K562 (cell line): Measurements from ENCODE around the gene DLG4. TPM values are rescaled to one million over a fixed set of nuclear protein-coding genes. Genes with fewer than 3 reads are reported as not detected.

ENCODE experiments used
- CEBPG ChIP-seq, 3 experiments: fragments of 200-800 bp in 1 of 3; sonication (Bioruptor generic) in 1 of 3; sonication (generic) in 1 of 3; formaldehyde crosslinking in 1 of 3; IDR thresholded peaks in 2 of 3; conservative IDR thresholded peaks in 1 of 3; 2 replicates each; pipeline versions ENCODE4 v1.6.1 to v1.8.0; 2016 to 2022; ENCODE audit warnings: missing compliant biosample characterization in 2 of 3, missing genetic modification characterization in 2 of 3, mild to moderate bottlenecking in 1 of 3, missing genetic modification reagents in 1 of 3
- CTCFL ChIP-seq: IDR thresholded peaks from 2 replicates; pipeline ENCODE4 v1.6.1; 2011; ENCODE audit warnings: borderline replicate concordance, low read depth, mild to moderate bottlenecking, moderate library complexity, low read length; ENCODE audit not compliant: insufficient read depth, poor library complexity, severe bottlenecking
- E2F3 ChIP-seq: fragments of 250-450 bp; sonication (Bioruptor Pico); IDR thresholded peaks from 2 replicates; pipeline ENCODE4 v1.4.0; 2020; ENCODE audit warnings: mild to moderate bottlenecking
- HCFC1 ChIP-seq: IDR thresholded peaks from 2 replicates; pipeline ENCODE4 v1.6.1; 2012; ENCODE audit warnings: low read depth, low read length, improper control_type of control experiment
- HDAC1 ChIP-seq, 2 experiments: fragments of 450-650 bp; IDR thresholded peaks; 2 replicates each; pipeline ENCODE4 v1.6.1; 2016 to 2017; ENCODE audit warnings: inconsistent platforms in 1 of 2, mild to moderate bottlenecking in 1 of 2, moderate library complexity in 1 of 2
- KLF1 ChIP-seq: fragments of 450-650 bp; IDR thresholded peaks from 2 replicates; pipeline ENCODE4 v1.6.1; 2016; ENCODE audit warnings: missing genetic modification characterization, missing compliant biosample characterization
- NFYB ChIP-seq: IDR thresholded peaks from 2 replicates; pipeline ENCODE4 v1.6.1; 2011; ENCODE audit warnings: mild to moderate bottlenecking, moderate library complexity; ENCODE audit not compliant: insufficient read length; ENCODE audit errors: extremely low read depth
- PRDM10 ChIP-seq: fragments of 450-650 bp; IDR thresholded peaks from 2 replicates; pipeline ENCODE4 v1.6.1; 2018; ENCODE audit not compliant: partially characterized antibody
- RBFOX2 ChIP-seq: fragments of 200-400 bp; formaldehyde crosslinking; IDR thresholded peaks from 2 replicates; pipeline ENCODE4 v1.6.1; 2017; ENCODE audit warnings: low read depth, mild to moderate bottlenecking, low read length, moderate library complexity
- SAP30 ChIP-seq: fragments of 200-600 bp; sonication (generic); IDR thresholded peaks from 2 replicates; pipeline ENCODE4 v1.6.1; 2012; ENCODE audit warnings: borderline replicate concordance, low read depth, mild to moderate bottlenecking, moderate library complexity, low read length, control low read depth, inconsistent platforms; ENCODE audit not compliant: insufficient read depth, poor library complexity, severe bottlenecking
- SMARCA4 ChIP-seq: fragments of 450-650 bp; IDR thresholded peaks from 2 replicates; pipeline ENCODE4 v1.6.1; 2016
- TARDBP ChIP-seq: fragments of 450-650 bp; IDR thresholded peaks from 2 replicates; pipeline ENCODE4 v1.6.1; 2016
- ZNF766 ChIP-seq: fragments of 200-800 bp; sonication (Bioruptor generic); conservative IDR thresholded peaks from 2 replicates; pipeline ENCODE4 v1.6.1; 2016; ENCODE audit warnings: missing genetic modification characterization, missing compliant biosample characterization
- polyA plus RNA-seq, 8 experiments: library from polyadenylated mRNA; depleted of rRNA in 4 of 8; stranded (reverse) in 5 of 8; unstranded in 3 of 8; fragments of >200 nt; fragmentation: Nextera tagmentation in 2 of 8; fragmentation: Illumina TruSeq in 1 of 8; extraction: Ambion mirVana in 2 of 8; extraction: Trizol in 1 of 8; gene quantifications; 2 replicates each; pipeline versions ENCODE4 v1.2.1 to v1.2.3, GENCODE V29; 2011 to 2014; ENCODE audit warnings: inconsistent platforms in 1 of 8, missing spikeins in 1 of 8
- total RNA-seq, 7 experiments: library from RNA; depleted of rRNA in 6 of 7; stranded (reverse); fragments of >200 nt in 6 of 7; fragmentation: Illumina TruSeq in 2 of 7; extraction: Trizol in 2 of 7; gene quantifications; 2 replicates each; pipeline versions ENCODE4 v1.2.1 to v1.2.3, GENCODE V29; 2011 to 2021; ENCODE audit warnings: low replicate concordance in 1 of 7
- TF ChIP-seq, protein P1 (sequence below): fragments of 250-450 bp; sonication (Bioruptor Pico); IDR thresholded peaks from 2 replicates; pipeline ENCODE4 v1.4.0; 2020

Gene DLG4
- total and polyA plus RNA-seq, 9 of the 15 experiments (the other 6 are each of a cell fraction or from before 2014, with no cell fraction given): 0.03 to 12.0 (median 4.1) TPM

GRCh38 chr17:7214300-7215135, 5.1 kb downstream of the DLG4 start (continued):
- TF ChIP-seq, protein P1, sequence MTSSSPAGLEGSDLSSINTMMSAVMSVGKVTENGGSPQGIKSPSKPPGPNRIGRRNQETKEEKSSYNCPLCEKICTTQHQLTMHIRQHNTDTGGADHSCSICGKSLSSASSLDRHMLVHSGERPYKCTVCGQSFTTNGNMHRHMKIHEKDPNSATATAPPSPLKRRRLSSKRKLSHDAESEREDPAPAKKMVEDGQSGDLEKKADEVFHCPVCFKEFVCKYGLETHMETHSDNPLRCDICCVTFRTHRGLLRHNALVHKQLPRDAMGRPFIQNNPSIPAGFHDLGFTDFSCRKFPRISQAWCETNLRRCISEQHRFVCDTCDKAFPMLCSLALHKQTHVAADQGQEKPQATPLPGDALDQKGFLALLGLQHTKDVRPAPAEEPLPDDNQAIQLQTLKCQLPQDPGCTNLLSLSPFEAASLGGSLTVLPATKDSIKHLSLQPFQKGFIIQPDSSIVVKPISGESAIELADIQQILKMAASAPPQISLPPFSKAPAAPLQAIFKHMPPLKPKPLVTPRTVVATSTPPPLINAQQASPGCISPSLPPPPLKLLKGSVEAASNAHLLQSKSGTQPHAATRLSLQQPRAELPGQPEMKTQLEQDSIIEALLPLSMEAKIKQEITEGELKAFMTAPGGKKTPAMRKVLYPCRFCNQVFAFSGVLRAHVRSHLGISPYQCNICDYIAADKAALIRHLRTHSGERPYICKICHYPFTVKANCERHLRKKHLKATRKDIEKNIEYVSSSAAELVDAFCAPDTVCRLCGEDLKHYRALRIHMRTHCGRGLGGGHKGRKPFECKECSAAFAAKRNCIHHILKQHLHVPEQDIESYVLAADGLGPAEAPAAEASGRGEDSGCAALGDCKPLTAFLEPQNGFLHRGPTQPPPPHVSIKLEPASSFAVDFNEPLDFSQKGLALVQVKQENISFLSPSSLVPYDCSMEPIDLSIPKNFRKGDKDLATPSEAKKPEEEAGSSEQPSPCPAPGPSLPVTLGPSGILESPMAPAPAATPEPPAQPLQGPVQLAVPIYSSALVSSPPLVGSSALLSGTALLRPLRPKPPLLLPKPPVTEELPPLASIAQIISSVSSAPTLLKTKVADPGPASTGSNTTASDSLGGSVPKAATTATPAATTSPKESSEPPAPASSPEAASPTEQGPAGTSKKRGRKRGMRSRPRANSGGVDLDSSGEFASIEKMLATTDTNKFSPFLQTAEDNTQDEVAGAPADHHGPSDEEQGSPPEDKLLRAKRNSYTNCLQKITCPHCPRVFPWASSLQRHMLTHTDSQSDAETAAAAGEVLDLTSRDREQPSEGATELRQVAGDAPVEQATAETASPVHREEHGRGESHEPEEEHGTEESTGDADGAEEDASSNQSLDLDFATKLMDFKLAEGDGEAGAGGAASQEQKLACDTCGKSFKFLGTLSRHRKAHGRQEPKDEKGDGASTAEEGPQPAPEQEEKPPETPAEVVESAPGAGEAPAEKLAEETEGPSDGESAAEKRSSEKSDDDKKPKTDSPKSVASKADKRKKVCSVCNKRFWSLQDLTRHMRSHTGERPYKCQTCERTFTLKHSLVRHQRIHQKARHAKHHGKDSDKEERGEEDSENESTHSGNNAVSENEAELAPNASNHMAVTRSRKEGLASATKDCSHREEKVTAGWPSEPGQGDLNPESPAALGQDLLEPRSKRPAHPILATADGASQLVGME (CRISPR knock-in tag): peak; percentile 93
- peak in 1 of 2 experiments; percentile 70; a peak in 2 of 4 replicates for TF ChIP-seq HDAC1 (IDR thresholded peaks at IDR 0.05)
- no peak for TF ChIP-seq CEBPG (CRISPR knock-in tag; IDR thresholded peaks at IDR 0.05)
- 0 out of 4 replicates have a peak, but pooled peaks of 1 of the 2 experiments have one; percentile 3 for TF ChIP-seq CEBPG (tag; conservative IDR thresholded peaks at IDR 0.05 in 1 of 2, IDR thresholded peaks at IDR 0.05 in 1 of 2)
- TF ChIP-seq SAP30: no peak
- TF ChIP-seq E2F3: peak; percentile 59; the same call in 1 of the 2 replicates
- no peak for TF ChIP-seq SMARCA4
- TF ChIP-seq PRDM10: peak; percentile 21
- peak; percentile 31 for TF ChIP-seq NFYB
- peak; percentile 65; the same call in 1 of the 2 replicates for TF ChIP-seq ZNF766
- TF ChIP-seq KLF1: 0 out of 2 replicates have a peak, but pooled peaks have one; percentile 27
- TF ChIP-seq HCFC1: peak; percentile 7
- peak; percentile 84 for TF ChIP-seq CTCFL
- TF ChIP-seq TARDBP: no peak
- TF ChIP-seq RBFOX2: peak; percentile 27; the same call in 1 of the 2 replicates
